Ammon's horn (tissue), 1 donor: ENCODE data around the gene GPS2.

Experiments
- DNase-seq: peaks from one replicate; pipeline ENCODE4 v3.0.0-alpha.2; 2016; ENCODE audit warnings: low spot score

The GPS2 gene

GRCh38 chr17:7317161-7317803, 2.1 kb upstream of the GPS2 start:
- DNase-seq: no peak

GRCh38 chr17:7315570-7316235, 543 bp upstream of the GPS2 start:
- no peak for DNase-seq

- no peak for DNase-seq
Measured at GRCh38 chr17:7313890-7314718, 1.1 kb downstream of the GPS2 start.

GRCh38 chr17:7313088-7313889, 1.9 kb downstream of the GPS2 start:
- no peak for DNase-seq

- DNase-seq: no peak
Measured at GRCh38 chr17:7312432-7313087, 2.6 kb downstream of the GPS2 start.

- DNase-seq: no peak
Measured at GRCh38 chr17:7311110-7311705, 4.0 kb downstream of the GPS2 start.

- DNase-seq: no peak
Measured at GRCh38 chr17:7309628-7310027, 5.5 kb downstream of the GPS2 start.

- DNase-seq: peak; percentile 56
Measured at GRCh38 chr17:7308625-7309433, 6.3 kb downstream of the GPS2 start.

- peak; percentile 30 for DNase-seq
Measured at GRCh38 chr17:7307686-7308624, 7.2 kb downstream of the GPS2 start.

GRCh38 chr17:7306911-7307685, 8.1 kb downstream of the GPS2 start, which contains the start of gene EIF5A:
Gene EIF5A (plus strand): TSS chr17:7307628. CDS start chr17:7309636, 2,008 bp downstream.
- DNase-seq: peak; percentile 99

GRCh38 chr17:7304179-7304578, 11.0 kb downstream of the GPS2 start:
- no peak for DNase-seq

- DNase-seq: peak; percentile 83
Measured at GRCh38 chr17:7296189-7296861, 18.8 kb downstream of the GPS2 start.

- DNase-seq: no peak
Measured at GRCh38 chr17:7295230-7296180, 19.7 kb downstream of the GPS2 start.

- DNase-seq: peak; percentile 30
Measured at GRCh38 chr17:7294614-7295153, 20.5 kb downstream of the GPS2 start, which contains the start of gene YBX2. Gene YBX2 (minus strand): TSS chr17:7294639. CDS start chr17:7294500, 139 bp downstream.

GRCh38 chr17:7293816-7294613, 21.1 kb downstream of the GPS2 start:
- DNase-seq: no peak
